GM21576 (cell line): ENCODE measurements around the gene WDFY3.

Experiments
- ATAC-seq: cut with Tn5 transposase; IDR thresholded peaks from one replicate; pipeline ENCODE4 v1.9.1; 2021; ENCODE audit warnings: mild to moderate bottlenecking, moderate library complexity; ENCODE audit not compliant: unreplicated experiment

Gene WDFY3, protein sequence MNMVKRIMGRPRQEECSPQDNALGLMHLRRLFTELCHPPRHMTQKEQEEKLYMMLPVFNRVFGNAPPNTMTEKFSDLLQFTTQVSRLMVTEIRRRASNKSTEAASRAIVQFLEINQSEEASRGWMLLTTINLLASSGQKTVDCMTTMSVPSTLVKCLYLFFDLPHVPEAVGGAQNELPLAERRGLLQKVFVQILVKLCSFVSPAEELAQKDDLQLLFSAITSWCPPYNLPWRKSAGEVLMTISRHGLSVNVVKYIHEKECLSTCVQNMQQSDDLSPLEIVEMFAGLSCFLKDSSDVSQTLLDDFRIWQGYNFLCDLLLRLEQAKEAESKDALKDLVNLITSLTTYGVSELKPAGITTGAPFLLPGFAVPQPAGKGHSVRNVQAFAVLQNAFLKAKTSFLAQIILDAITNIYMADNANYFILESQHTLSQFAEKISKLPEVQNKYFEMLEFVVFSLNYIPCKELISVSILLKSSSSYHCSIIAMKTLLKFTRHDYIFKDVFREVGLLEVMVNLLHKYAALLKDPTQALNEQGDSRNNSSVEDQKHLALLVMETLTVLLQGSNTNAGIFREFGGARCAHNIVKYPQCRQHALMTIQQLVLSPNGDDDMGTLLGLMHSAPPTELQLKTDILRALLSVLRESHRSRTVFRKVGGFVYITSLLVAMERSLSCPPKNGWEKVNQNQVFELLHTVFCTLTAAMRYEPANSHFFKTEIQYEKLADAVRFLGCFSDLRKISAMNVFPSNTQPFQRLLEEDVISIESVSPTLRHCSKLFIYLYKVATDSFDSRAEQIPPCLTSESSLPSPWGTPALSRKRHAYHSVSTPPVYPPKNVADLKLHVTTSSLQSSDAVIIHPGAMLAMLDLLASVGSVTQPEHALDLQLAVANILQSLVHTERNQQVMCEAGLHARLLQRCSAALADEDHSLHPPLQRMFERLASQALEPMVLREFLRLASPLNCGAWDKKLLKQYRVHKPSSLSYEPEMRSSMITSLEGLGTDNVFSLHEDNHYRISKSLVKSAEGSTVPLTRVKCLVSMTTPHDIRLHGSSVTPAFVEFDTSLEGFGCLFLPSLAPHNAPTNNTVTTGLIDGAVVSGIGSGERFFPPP (N-terminal part only)

DNA sequence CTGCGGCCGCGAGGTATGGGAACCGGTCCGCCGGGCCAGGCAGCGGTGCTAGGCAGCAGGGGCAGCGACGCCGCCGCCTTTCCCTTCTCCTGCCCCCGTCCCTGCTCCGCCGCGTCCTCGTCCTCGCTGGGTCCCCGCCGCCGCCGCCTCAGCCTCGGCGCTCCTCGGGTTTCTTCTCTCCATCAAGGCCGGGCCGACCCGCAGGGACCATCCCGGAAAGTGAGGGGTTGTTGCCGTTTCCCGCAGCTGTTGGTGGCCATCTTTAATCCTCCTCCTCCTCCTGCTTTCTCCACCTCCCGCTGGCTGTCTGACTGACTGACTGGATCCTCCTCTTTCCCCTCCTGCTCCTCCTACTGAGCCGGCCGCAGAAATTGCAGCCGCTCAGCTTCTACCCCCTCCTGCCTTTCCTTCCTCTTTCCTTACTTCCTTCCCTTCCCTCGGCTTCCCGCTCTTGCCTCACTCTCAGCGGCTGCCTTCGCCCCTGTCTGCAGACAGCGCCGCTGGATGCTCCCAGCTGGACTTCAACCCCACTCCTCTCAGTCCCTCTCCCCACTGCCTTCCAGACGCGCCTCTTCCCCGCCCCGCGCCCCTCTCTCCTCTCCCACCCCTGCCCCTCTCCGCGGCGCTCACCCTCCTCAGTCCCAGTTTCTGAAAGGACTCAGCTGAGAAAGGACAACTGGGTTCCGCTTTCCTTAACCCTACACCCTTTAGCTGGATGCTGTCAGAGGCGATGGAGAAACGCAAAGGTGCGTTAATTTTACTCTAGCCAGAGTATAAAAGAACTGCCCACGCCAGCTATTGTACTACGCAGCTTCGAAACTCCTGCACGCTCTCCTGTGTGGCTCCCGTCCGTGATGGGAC is at the start of gene WDFY3:
TSS of gene WDFY3 (minus strand) at position 309 of the 861 bp plus-strand sequence. CDS start 106,099 bp downstream, outside the sequence.
- ATAC-seq: no peak

GRCh38 chr4:85005865-85006377 is 39.4 kb upstream of the WDFY3 start:
- ATAC-seq: no peak

GRCh38 chr4:85000343-85000742 is 33.9 kb upstream of the WDFY3 start:
- no peak for ATAC-seq

GRCh38 chr4:84995386-84995785 is 28.9 kb upstream of the WDFY3 start:
- ATAC-seq: no peak

DNA sequence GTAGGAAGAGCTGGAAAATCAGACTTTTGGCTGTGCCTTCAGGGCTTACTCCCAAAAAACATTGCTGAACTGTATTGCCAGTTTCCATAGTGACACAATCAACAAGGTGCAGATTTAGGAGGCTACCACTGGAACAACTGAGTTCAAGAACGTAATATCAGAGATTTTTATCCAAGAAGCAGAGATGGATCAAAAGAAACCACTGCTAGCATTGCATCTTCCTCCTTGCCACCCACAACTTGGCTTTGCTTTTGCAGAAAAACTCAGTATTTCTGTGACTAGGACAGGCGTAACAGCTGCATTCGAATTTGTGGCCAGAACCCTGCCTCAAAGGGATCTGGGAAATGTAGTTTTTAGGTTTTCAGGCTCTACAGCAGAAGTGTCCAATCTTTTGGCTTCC is 27.8 kb upstream of the WDFY3 start:
- ATAC-seq: no peak

GRCh38 chr4:84985952-84986351 is 19.5 kb upstream of the WDFY3 start:
- no peak for ATAC-seq

DNA sequence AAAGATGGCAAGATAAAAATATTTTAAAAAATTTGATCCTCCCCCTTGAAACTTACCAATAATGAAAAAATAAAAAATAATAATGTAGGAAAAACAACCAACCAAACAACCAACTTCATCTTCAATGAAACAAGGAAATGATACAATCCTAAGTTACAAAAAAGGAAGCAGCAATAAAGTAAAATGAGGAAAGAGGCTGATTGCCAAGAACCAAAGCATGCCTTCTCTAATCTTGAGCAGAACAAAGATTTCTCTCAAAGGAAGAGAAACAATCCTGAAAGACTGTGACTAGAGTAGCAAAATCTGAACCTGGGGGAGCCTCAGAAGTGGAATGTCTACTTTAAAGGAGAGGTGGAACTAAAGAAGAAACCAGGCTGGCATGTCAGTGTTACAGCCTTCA is 10.9 kb upstream of the WDFY3 start:
- no peak for ATAC-seq

DNA sequence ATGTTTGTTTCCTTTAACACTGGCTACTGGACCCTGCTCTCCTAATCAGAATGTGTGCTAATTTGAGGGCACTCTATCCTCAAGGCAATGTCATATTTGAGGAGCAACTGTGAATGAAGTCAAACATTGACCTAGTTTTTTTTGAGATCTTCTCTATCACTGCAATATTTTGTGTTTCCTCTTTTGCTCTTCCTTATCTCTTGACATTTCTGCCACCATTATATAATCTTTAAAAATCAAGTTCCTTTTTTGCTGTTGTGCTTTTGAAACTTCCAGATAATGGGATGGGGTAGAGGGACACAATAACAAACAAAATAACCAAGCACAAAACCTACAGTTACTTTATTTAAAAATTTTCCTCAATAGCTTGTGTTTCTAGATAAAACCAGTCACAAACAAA is 7.4 kb upstream of the WDFY3 start:
- no peak for ATAC-seq

DNA sequence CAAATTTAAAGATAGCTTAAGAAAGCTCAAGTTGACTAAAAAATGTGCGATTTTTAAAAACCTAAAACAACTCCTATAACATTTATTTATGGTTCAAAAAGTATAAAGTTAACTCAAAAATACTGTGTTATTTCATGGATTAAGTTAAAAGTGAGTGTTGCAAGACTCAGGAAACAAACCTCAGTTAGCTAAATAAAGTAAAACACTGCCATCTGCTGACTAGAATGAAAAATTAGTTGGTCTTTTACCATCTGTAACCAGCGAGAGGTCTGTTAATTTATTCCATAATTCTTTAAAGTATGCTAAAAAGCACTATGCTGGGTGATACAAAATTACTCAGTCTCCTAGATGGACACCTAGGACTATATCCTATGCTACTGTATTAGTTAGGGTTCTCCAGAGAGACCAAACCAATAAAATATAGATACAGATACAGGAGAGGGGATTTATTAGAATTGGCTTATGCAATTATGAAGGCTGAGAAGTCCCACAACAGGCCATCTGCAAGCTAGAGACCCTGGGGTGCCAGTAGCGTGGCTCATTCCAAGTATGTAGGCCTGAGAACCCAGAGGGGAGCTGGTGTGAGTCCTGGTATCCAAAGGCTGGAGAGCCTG is 4.9 kb upstream of the WDFY3 start:
- ATAC-seq: no peak

- ATAC-seq: no peak
These were observed 2.4 kb upstream of the WDFY3 start for GRCh38 chr4:84968925-84969324.

GRCh38 chr4:84967243-84967690 is 777 bp upstream of the WDFY3 start:
- ATAC-seq: no peak

DNA sequence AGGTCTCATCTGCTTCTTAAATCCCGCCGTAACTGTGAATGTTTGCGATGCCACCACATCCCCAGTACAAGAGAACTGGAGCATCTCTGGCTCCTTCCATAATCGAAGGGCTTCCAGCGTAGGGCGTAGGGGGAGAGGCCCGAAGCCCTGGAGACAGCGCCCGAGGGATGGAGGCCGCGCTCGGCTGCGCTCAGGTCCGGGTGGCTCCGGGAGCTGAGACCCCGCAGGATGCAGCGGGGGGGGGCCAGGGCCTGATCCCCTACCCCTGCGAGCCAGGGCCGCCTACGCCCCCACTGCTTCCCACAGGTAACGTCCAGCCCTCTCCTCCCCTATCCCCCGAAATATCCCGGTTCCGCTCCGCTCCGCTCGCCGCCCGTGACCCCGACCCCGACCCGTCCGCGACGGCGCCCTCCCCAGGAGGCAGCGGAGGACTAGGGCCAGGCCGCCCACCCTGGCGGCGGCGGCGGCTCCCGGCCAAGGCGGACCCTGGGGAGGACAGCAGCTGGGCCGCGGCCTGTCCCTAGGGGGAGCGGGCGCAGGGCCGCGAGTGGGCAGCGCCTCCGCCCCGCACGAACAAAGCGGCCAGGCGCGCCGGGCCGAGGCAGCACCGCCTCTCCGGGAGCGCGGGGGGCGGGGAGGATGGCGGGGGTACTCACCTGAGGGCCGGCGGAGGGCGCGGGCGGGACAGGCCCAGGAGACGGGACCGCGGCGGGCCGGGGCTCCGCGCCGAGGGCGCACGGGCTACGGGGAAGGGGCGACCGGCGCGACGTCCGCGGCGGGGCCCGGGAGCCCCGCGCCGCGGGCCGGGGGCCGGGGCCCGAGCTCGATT is 723 bp downstream of the WDFY3 start:
- no peak for ATAC-seq

DNA sequence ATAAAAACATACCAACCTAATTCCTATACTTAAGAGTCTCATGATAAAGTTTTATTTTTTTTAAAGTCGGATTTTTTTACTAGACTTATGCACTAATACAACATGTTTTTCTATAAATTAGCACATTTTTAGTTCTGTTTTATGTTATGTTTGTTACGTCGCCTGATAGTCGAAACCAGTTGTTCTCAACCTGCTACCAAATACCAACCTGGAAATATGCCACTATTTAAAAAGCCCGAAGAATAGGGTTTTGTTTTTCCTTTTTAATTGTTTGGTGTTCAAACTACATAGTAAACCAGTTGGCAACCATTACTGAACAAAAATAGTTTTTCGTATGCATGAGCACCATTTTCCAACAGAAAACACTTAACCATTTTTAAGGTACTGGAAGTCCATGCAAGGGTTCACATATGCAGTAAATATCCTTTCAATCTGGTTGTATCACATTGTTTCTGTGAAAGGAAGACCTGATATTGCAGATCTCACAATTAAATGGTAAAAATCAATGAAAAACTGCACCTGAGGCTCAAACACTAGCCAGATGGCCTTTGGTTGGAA is 1.4 kb downstream of the WDFY3 start:
- ATAC-seq: no peak

GRCh38 chr4:84962102-84962501 is 4.4 kb downstream of the WDFY3 start:
- no peak for ATAC-seq

DNA sequence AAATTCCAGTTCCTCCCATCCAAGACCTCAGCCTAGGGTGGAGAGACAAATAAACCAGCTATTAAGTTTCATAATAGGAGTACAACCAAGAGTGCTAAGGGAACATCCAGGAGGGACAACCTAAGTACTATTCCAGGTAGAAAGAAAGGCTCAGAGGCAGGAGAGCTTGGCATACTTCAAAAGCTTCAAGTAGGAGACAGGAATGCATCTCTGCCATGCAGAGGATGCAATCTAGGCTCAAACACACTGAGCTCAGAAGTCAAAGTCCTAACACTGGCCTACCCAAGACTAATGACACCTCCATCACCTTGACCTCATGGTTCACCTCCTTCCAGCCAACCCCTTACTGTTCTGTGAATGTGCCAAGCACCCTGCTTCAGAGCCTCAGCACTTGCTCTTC is 8.1 kb downstream of the WDFY3 start:
- no peak for ATAC-seq

GRCh38 chr4:84957514-84958420 is 8.7 kb downstream of the WDFY3 start:
- no peak for ATAC-seq

DNA sequence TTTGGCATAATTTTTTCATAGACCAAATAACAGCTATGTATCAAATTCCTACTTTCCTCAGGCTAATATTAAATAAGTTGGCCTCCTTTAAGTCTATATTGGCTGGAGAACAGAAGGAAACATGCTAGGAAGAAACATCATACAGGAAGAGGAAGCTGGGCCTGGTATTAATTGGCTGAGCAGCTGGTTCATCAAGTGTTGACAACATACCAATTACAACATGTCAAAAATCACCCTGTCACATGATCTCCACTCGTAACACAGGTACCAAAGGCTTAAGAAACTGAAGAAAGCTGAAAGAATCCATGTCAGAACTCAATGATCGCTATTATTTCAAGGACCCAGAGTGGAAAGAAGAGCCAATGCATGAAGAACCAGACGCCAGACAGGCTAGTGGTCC is 10.5 kb downstream of the WDFY3 start:
- ATAC-seq: no peak
